RPMI7951 (cell line): ENCODE measurements around the gene PRPS1L1. TPM values are rescaled to one million over a fixed set of nuclear protein-coding genes. Genes with fewer than 3 reads are reported as not detected.

Experiments
- DNase-seq: peaks from one replicate; pipeline ENCODE4 v3.0.0-alpha.2; 2012; ENCODE audit warnings: low read depth
- total RNA-seq: library from RNA; depleted of rRNA; stranded (reverse); fragments of >200 nt; shearing (Covaris generic); gene quantifications from 2 replicates; pipeline ENCODE4 v1.2.3, GENCODE V29; 2014

PRPS1L1 gene
- total RNA-seq, 1 experiment from 2014 or later, result not detected

DNA sequence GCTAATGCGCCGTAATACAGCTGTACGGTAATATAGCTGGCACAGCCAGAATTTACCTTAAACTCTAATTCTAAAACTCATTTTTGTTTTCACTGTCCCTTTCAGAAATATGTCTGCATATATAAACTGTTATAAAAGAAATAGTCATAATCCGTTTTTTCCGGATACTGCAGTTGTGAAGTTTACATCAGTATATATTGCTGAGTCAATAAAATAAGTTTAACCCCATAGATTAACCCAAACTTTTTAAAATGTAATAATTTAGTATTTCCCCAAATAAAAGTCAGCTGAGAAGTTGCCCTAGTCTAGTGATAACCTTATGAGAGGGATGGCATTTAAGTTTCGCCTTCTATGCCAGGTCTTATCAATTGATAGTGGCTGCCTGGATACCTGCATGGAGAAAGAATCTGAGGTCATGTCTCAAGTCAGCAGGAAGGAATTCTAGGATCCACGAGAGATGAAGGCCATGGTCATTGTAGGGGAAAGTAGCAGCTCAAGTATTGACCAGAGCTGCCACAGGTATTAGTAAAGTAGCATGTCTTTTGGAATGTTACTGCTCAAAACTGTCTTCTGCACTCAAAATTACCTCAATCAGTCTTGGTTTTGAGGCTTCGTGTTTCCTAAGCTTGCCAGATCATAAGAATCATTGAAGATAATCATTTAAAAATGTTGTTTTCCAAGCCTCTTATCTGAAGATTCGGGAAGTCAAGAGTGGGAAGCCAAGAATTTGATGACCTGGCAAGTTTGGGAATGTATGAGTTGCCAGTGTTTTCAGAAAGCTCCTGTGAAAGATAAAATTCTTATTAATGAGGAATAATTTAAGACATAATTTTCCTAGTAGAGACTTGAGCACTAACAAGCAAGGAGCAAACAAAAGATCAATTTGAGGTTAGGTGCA, 10.8 kb downstream of the PRPS1L1 start:
- no peak for DNase-seq

DNA sequence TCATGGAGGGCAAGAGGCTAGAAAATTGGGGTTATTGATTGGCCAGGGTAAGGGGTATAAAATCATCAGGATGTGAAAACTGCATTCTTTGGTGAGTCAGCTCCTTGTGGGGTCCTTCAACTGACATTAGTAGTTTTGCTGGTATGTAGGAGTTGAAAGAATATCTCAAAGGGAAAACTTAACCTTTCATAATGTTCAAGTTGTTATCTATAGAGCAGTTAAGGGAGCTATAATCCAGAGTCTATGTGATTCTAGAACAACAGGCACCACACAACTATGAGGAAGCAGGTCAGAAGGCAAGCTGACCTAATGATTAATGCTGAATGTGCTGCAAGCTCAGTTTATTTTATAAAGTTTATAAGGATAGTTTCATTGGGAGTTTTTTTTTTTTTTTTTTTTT, 13.7 kb downstream of the PRPS1L1 start:
- no peak for DNase-seq

DNA sequence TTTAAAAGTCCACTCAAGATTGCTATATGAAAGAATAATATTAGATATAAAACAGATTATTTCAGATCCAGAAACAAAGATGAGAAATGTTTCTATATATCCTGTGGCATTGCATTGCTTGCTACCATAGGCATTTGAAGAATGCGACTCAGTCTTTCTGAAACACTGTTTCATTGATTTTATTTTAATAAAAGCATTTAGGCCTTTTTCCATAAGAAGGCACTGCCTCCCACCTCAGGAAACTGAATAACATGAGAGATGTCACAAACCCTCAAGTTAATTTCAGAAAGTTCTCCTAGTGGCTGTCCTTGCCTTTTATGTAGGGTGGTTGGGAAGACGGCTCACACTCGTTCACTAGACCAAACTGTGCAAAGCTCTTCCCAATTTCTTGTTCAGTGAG, 23.3 kb downstream of the PRPS1L1 start:
- DNase-seq, result peak; percentile 32

DNA sequence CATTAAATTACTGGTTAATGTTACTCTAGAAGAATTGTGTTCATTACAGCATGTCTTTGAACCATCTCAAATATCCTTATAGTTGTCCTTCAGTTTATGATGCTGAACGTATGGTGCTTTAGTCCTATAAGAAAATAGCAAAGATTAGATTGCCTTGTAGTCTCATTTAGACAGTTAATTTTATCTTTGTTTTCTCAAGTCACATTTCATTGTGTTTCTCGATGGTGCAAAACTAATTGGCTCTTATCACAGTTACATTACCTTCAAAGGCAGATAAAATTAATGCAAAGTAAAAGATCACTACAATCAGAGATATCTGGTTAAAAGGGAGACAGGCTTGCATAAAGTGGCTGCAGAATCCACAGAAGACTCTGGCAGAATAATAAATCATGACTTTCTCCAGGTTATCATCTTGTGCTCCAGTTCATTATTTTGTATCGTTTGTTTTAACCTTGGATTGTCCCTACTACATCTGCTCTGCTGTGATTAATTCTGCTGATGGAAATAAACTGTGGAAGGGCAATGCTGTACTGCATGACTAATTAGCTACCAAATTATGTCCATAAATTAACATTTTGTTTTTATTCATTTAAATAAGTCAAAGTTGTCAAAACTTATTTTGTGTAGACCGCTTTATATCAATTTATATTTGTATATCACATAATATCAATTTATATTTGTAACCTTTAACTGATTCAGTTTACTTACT, 24.2 kb downstream of the PRPS1L1 start:
- no peak for DNase-seq

DNA sequence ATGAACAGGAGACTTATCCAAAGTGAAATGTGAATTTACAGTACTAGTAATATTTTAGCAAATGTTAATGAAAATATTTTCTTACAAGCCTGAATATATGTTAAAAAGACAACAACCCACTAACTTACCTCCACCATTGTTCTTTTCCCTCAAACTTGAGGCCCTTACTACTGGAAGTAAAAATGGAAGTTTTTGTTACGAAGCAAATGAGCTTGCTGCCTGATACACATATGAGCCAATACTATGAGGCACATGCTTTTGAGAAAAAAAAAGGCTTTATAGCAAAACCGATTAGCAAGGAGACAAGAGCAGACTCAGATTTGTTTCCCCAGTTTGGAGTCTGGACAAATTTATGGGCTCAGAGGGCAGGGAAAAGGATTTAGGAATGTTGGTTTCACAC, 29.0 kb downstream of the PRPS1L1 start:
- no peak for DNase-seq

DNA sequence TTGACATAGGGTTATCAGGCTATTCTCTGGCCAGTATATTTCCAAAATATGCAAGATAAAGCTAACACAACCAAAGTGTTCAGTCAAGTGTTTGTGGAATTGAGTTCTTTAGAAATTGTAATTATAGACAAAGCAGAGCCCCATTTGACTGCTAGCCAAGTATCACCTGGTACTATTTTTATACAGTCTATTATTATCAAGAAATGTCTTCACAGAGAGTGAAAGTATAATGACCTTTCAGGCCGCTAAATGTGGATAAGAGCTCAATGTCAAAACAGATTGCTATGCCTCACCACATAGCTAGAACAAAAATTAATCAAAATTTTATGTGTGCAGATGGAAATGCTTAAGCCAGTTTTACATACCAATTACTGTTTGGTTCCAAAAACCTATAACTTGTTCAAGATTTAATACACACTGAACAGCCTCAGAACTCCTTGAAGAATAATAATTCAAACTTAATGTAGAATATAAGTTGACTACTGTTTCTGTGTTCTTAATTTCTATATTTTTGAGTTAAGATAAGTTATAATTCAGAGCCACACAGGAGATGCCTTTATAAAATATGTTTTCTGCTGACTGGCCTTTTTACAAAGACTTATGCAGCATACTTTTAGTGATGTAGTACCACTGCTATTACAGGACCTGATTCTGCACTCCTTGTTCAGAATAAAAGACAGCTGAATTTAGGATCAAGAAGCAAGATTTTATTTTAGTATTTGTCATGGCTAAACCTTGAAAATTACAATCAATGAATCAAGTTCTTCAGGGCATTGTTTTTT, 31.0 kb downstream of the PRPS1L1 start:
- DNase-seq, result no peak

DNA sequence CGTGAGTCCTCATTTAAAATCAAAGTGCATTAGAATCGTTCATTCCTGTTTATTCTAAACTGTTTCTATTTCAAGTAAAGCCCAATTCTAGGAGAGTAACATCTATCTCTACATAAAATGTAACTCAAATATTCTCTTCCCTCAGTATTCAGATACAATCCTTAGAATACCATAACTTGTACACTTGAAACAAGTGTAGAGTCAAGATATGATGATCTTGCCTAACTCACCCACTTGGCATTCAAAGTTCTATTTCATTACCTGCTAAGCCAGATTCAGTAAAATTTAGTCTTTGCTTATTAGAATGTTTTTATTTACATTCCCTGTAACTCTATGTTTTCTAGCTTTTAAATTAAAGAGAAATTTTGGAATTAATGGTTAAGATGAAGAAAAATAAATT, 31.6 kb downstream of the PRPS1L1 start:
- no peak for DNase-seq

DNA sequence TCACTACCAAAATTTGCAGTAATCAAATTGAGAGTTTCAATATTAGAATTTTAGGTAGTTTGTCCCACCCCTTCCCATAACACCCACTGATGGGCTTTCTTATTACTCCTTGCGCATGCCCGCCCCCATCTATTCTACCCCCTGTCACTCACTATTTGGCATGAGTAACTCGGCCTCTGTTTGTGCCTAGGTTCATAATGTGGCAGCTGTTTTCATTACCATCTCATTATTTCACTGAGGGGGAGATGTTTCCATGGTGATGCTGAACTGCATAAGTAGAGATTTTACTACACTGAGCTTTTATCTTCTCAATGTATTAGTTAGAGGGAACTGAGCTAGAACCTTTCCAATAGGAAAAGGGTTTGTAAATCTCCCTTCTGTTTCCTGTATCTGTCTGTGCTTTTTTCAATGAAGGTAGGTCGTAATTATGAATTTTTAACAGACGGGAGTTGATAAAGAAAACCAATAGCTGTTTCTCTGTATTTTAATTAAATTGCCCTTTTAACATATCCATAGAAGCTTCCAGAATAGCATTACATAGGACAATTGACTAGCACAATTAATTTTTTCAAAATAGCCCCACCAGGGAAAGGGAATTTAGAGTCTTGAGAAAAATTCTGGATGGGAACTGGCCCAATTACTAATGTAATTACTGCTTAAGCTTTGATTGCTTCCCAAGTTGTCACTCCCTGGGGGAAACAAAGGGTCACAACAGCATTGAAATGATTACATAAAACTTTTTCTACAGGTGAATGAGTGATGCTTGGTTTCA, 33.4 kb downstream of the PRPS1L1 start:
- no peak for DNase-seq

DNA sequence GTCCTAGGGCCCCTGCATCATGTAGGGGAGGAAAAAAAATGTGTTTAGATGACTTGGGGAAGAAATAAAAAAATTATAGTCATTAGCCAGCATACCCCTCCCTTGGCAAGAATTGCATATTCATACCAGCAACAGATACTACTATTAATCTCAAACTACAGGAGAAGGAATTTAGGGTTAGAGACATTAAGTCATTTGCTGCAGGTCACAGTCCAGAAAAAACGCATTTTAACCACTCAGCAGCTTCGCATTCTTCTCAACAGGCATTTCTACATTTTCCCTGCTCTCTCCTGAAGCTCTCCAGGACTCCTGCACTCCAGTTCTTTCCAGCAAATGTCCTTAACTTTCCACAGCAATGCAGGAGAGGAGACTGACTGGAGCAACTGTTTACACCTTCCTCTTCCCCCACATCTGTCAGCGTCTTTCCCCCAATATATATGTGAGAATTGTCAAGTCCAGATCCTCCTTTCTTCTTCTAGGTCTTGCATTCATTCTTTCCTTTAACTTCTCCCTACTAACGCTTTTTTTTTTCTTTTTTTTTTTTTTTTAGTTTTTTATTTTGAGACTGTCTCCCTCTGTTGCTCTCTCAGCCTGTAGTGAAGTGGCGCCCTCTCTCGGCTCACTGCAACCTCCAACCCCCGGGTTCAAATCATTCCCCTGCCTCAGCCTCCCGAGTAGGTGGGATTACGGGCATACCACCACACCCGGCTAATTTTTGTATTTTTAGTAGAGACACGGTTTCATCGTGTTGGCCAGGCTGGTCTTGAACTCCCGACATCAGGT, 35.6 kb downstream of the PRPS1L1 start:
- no peak for DNase-seq

DNA sequence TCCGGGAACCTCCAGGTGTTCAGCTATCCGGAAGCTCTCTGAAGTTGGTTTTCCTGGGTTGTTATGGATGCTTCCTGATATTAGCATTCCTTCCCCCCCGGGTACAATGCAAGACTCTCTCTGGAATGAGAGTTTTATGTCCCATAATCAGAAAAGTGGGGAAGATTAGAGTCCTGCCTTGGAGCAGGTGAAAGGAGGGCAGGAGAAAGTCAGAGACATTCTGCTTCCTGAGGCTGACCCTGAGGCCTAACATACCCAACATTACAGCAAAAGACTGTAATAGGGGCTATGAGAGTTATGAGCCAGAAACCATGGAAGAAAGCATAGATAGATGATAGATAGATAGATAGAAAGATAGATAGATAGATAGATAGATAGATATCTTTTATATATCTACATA, 36.9 kb downstream of the PRPS1L1 start:
- DNase-seq, result no peak

DNA sequence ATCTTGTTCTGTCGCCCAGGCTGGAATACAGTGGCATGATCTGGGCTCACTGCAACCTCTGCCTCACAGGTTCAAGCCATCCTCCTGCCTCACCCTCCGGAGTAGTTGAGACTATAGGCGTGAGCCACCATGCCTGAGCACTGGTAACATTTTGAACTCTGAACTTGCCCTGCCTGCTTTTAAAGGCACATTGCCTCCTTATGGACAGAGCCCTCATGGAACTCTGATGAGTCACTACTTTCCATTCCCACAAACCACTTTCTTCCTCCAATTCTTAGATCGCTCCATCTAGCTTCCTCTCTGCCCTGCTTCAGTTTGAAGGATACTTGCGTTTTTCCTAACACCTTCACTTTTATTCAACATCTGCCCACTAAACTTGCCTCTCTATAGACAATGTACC, 38.1 kb downstream of the PRPS1L1 start:
- DNase-seq, result peak; percentile 75

DNA sequence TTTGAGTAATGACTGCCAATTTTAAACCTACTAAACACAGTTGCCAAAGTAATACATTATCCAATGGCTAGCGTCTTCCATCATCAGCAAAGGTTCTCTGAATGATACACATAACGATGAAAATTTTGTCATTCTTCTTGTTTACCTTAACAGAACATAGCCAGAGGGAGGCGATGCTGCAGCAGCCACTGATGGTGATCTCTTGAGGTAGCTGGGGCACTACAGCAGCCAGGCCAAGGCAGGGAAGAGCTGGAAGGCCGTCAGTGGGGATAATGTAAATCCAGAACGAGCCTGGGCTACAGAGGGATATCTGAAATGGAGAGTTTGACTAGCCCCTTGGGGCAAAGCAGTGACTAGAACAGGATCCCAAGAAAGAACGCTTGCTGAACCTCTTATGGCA, 38.8 kb downstream of the PRPS1L1 start:
- DNase-seq, result no peak

DNA sequence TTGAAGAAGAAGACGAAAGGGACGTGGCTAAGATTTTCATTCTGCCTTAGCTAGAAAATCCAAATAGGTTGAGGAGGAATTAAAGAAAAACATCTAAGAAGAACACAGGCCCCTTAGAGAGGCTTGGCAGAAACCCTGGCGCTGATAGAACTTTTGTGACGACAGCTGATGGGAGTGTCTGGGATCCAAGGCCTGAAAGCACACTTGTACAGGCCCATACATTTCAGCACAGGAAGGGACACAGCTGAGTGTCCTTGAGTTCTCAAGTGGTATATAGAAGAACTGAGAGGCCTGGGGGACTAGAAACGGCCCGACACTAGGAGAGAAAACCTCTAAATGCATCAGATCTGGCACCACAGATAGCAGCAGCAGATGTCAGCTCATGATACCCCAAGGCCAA, 39.5 kb downstream of the PRPS1L1 start:
- DNase-seq, result no peak

DNA sequence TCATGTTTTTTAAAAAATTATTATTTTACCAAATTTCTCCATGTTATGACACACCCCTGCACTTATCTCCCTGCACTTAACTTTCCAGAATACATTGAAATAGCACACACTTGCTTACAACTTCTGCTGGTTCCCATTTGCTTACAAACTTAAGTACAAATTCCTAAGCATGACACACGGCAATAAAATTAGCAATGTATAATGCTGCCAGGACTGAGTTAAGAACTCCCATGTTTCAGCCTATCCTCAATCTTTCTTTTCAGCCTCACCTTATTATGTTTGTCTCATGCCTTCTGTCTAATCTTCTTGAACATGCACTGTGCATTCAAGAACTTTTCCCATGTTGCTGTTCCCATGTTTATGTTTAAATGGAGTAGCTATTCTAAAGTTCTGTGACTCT, 40.8 kb downstream of the PRPS1L1 start:
- peak; percentile 60 for DNase-seq

DNA sequence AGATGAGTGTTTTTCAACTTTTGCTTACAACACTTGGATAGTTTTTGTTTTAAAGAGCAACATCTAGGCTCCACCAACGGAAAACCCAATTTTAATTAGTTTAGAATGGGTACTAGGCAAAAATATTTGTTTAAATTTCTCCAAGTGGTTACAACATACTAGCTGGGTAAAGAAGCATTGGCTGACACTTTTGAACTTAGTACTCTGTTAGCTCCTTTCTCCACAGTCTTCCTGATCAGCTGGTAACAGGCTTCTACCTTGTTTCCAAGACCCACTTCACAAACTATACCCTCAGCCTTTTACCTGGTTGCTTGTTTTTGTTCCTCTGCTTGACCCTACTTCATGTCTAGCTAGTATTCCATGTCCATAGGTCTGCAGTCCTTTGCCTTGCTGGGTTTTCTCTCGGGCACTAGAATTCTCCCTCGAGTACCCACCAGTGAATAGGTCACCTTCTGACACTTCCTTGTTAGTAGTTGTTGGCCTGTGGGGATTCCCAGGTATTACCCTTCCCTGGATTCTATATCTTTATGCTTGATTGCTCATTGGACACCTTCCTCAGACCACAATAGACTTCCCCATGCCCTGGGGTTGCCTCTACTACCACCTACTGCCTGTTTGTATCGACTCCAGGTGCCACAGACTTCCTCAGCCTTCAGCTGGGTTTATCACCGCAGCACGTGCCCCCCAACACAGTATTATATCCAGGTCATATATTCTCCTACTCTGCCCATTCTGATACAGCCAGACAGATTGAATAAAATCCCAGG, 42.0 kb downstream of the PRPS1L1 start:
- DNase-seq, result no peak

DNA sequence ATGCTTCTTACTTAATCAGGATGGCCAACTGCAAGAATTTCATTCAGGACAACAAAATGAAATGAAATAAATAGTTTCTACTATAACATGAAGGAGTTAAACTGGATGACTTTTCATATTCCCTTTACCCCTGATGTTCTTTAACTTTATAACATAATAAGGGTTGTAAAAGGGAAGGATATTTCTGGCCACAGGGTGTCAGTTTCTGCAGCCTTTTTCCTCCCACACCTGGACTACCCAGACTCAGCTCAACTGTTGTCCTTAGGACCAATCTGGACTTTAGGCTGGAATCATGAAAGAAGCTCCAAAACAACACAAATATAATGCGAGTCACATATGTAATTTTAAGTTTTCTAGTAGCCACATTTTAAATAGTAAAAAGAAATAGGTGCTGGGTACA, 43.4 kb downstream of the PRPS1L1 start:
- no peak for DNase-seq

DNA sequence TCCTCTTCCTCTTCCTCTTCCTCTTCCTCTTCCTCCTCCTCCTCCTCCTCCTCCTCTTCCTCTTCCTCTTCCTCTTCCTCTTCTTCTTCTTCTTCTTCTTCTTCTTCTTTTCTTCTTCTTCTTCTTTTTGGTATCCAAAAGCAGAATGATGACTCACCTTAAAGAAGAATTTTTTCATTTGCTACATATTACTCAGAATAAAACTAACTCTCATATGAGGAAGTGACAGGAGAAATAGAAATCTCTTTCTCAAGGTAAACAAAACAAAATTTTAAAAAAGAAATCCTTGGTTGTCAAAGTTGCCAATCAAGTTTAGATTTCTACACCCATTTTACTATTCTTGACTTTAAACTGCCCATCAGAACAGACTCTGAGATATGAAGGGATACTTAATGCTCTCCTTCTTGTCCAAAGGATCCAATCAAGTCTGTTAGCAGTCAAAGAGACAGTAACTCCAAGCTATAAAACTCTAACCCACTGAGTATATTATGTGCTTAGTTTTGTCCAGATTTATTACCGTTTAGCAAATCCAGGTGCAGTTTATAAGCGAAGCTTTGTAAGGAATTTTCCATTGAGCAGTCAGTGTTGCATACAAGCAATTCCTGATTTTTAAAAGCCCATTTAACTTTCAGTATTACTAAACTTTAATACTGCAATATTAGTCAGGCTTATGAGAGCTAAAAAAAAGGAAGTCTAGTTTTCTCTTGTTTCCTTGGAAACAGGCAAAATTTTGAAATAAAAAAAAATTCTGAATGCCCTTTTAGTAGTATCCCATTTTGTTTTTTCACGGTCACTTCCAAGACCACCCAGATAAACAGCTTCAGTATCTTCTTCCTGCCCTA, 44.2 kb downstream of the PRPS1L1 start:
- no peak for DNase-seq

DNA sequence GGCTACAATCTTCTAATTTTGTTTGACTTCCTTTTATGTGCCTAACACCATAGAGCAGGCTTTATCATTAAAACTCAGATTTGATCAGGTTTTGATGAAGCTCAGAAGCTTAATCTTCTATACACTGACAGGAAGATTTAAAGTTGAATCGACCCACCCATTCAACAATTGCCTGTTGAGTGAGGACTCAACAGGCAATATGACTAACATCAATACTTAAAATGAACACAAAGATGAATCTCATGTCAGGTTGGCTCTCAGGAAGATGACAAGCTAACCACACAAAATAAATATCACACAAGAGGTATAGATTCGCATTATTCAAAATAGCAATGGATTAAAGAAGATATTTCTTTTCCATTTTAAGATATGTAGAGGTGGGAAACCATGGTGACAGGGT, 50.7 kb downstream of the PRPS1L1 start:
- no peak for DNase-seq
